HG03045 (cell line): ENCODE measurements around the gene SLC12A8.

Source experiments
- ATAC-seq: cut with Tn5 transposase; IDR thresholded peaks from one replicate; pipeline ENCODE4 v1.9.1; 2021; ENCODE audit warnings: mild to moderate bottlenecking, moderate library complexity; ENCODE audit not compliant: unreplicated experiment

SLC12A8 gene

GRCh38 chr3:125156456-125156855 is 56.1 kb downstream of the SLC12A8 start:
- no peak for ATAC-seq

DNA sequence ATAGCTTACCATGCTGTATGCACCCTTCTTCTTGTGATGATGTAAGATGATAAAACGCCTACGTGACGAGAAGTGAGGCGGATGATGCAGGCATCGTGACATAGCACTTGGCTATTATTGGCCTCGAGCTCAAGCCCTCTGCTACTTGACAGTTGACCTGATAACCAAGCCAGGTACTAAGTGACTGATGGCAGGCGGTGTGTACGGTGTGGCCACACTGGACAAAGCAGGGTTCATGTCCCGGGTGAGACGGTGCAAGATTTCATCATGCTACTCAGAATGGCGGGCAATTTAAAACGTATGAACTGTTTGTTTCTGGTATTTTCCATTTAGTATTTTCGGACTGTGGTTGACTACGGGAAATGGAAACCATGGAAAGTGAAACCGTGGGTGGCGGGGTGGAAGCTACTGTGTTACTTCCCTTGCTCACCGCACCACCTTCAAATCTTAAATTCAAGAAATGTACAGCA is 57.7 kb downstream of the SLC12A8 start:
- ATAC-seq = no peak

- ATAC-seq = no peak
These were observed 58.4 kb downstream of the SLC12A8 start for GRCh38 chr3:125154110-125154509.

DNA sequence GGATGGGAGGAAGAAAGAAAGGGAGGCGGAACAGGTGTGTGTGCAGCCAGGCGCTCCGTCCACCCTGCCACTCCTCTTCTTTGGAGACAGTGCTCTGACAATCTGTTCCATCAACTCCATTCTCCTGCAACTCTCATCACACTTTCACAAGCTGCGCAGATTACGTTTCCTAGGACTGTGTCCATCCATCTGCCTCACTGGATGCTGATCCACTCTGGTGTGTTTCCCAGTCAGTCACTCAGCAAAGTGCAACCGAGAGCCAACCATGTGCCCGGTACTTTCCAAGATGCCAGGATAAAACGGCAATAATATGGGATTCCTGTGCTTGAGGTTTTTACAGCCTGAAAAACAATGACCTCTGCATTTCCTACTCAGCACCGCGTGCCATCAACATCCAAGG is 59.6 kb downstream of the SLC12A8 start:
- ATAC-seq = no peak

GRCh38 chr3:125151916-125152315 is 60.6 kb downstream of the SLC12A8 start:
- no peak for ATAC-seq

DNA sequence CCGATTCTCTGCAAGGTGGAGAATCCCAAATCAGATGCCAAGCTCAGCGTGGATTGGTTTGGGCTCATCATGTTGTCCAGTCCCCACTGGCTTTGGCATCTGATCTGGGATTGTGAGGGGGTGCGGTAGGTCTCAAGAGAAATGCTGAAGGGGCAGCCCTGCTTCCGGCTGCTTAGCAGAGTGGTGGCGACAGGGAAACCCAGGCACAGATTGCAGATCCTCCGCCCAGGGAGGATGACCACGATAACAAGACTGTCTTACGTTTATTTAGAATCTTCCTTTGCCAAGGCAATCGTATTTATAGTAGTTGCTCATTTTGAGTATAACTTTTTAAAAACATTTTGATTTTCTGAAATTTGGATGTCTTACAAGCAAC is 61.1 kb downstream of the SLC12A8 start:
- ATAC-seq = no peak

- no peak for ATAC-seq
These were observed 61.8 kb downstream of the SLC12A8 start for GRCh38 chr3:125150525-125151441.

- no peak for ATAC-seq
These were observed 63.1 kb downstream of the SLC12A8 start for GRCh38 chr3:125149462-125149861.

- no peak for ATAC-seq
These were observed 63.7 kb downstream of the SLC12A8 start for GRCh38 chr3:125148836-125149235.

- no peak for ATAC-seq
These were observed 64.3 kb downstream of the SLC12A8 start for GRCh38 chr3:125148016-125148812.

DNA sequence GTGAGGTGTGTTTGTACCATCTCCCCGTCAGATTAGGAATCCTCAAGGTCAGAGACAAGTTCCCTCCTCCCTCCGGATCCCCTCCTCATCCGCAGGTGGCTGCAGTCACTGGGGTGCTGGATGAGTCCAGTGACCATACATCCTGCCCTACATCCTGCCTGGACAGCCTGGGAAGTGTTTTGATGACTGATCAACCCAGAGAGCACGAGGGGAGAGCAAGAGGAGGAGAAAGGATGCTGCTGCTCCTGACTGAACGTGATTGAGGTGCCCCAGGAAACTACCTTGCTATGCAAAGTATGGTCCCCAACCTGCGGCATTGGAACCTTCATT is 65.1 kb downstream of the SLC12A8 start:
- ATAC-seq = no peak

DNA sequence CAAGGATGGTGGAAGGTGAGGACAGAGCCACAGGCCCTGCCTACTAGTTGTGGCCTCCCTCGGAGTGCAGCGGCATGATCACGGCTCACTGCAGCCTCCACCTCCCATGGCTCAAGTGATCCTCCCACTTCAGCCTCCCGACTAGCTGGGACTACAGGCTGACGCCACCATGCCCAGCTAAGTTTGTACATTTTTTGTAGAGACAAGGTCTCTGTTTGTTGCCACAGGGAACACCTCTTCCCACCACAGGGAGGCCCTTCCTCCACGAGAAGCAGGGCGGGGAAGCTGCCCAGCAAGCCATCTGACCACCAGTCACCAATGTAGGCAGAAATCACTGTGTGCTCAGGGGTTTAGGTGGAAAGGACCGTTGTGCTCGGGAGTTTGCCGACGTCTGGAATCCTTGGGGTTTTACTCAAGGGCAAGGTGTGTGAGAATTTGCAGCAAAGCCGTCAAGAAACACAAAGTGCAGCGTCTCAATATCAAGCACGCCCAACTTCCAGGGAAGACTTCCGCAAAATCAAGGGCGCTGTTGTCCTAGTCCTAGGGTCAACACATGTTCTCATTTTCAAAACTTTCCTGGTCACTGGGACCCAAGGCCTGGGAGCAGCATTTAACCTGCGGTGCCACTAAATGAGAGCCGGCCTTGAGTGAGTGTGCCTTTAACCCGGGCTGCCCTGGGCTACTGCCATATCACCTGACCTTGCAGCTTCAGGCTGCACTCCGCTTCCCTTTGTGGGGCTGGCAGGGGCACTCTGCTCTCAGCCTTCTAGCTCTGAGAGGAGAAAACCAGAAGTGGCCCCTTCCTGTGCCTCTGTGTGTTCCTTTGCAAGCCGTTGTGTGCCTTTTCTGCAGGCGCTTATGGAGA is 65.7 kb downstream of the SLC12A8 start:
- ATAC-seq = no peak

GRCh38 chr3:125145751-125146475 is 66.6 kb downstream of the SLC12A8 start:
- no peak for ATAC-seq

- ATAC-seq = no peak
These were observed 67.8 kb downstream of the SLC12A8 start for GRCh38 chr3:125144653-125145314.

DNA sequence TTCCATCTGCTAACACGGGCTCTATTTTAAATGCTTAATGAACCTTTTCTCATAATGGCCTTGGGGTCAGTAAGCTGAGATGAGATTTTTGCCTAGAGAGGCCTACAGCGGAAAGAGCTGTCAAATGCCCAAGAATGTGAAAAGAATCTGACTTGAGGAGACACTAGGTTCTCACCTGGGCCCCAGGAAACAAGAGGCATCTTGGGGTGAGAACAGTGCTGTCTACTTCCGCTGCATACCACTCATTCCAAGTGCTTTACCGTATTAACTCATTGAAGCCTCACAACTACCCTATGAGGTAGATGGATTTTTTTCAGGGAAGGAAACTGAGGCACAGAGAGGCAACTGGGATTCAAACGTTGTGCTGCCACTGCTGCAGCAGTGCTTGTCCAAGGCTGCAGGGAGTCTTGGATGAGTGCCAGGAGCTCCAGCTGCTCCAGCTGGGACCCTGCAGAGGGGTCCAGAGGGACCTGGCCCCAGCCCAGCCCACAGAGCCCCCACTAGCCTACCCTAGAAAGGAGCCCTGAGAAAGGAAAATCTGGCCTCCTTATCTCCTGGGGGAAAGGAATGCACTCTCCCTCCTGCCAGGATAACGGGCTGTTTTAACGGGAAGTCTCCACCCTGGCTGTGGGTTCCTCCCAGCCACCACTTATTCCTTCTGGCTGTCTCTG is 68.4 kb downstream of the SLC12A8 start:
- ATAC-seq = no peak

- no peak for ATAC-seq
These were observed 69.0 kb downstream of the SLC12A8 start for GRCh38 chr3:125143538-125143937.

DNA sequence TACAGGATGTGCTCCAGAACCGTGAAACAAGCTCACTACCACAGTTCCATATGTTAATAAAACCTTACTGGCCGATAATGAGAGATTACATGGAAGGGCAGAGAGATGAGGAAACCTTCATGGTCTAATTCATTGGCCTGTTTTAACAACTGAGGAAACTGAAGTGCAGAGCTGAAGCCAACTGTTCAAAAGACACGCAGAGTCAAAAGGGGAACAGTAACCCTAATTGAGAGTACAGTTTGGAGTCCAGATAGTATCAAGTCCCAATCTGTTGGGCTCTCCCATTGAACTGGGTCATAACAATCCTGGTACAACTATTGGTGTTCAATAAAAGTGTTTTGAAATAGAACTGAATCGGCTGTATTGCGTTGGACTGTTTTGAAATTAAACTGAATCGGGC is 69.6 kb downstream of the SLC12A8 start:
- ATAC-seq = no peak

GRCh38 chr3:125142420-125142778 is 70.1 kb downstream of the SLC12A8 start:
- ATAC-seq = no peak
